GM18951 (cell line): ENCODE data around the gene GCHFR.
A peak's percentile ranks its signal among the peaks of the same experiment; 100 is the strongest.

ENCODE experiments used
- POLR2A ChIP-seq: IDR thresholded peaks from 4 replicates; pipeline ENCODE4 v1.6.1; 2011; ENCODE audit warnings: mild to moderate bottlenecking; ENCODE audit not compliant: insufficient read length, insufficient read depth; ENCODE audit errors: extremely low read depth
- in situ Hi-C: fragments of 300-500 bp; cut with MboI; formaldehyde crosslinking; loops from one replicate; pipeline ENCODE4 v1.12.0; 2022; ENCODE audit warnings: low sequenced_read_pairs, mixed read lengths, inconsistent platforms; ENCODE audit not compliant: unreplicated experiment

GCHFR gene

GRCh38 chr15:40764629-40765103 lies 798 bp downstream of the GCHFR start:
- in situ Hi-C loops: no loop called here

GRCh38 chr15:40766194-40766815 lies 2.4 kb downstream of the GCHFR start:
- in situ Hi-C loops: no loop called here
- TF ChIP-seq POLR2A: no peak

More at GRCh38 chr15:40764629-40765103, 798 bp downstream of the GCHFR start:
- TF ChIP-seq POLR2A: no peak

- TF ChIP-seq POLR2A: no peak
- in situ Hi-C loops: no loop called here
Measured at GRCh38 chr15:40766906-40767837, 3.3 kb downstream of the GCHFR start.

GRCh38 chr15:40767838-40768500 lies 4.1 kb downstream of the GCHFR start:
- TF ChIP-seq POLR2A: no peak
- in situ Hi-C loops: no loop called here

GRCh38 chr15:40768521-40769273 lies 4.8 kb downstream of the GCHFR start:
- TF ChIP-seq POLR2A: no peak
- in situ Hi-C loops: no loop called here

GRCh38 chr15:40769274-40770146 lies 5.6 kb downstream of the GCHFR start, which contains the start of gene C15orf62:
Gene C15orf62, plus strand, starts transcription at chr15:40769980. Its CDS starts 516 bp downstream, at chr15:40770496.
- in situ Hi-C loops: no loop called here
- peak; percentile 31 for TF ChIP-seq POLR2A

- TF ChIP-seq POLR2A: no peak
- in situ Hi-C loops: no loop called here
Measured at GRCh38 chr15:40770147-40770721, 6.4 kb downstream of the GCHFR start.

- no peak for TF ChIP-seq POLR2A
- in situ Hi-C loops: no loop called here
Measured at GRCh38 chr15:40771242-40771641, 7.4 kb downstream of the GCHFR start.

GRCh38 chr15:40772014-40772413 lies 8.1 kb downstream of the GCHFR start:
- in situ Hi-C loops: no loop called here
- no peak for TF ChIP-seq POLR2A

- in situ Hi-C loops: no loop called here
- no peak for TF ChIP-seq POLR2A
Measured at GRCh38 chr15:40773496-40773895, 9.6 kb downstream of the GCHFR start.

GRCh38 chr15:40773902-40774301 lies 10.0 kb downstream of the GCHFR start:
- TF ChIP-seq POLR2A: no peak
- in situ Hi-C loops: no loop called here
